LNCaP clone FGC (cell line): Measurements from ENCODE around the gene UBE2E2.

Source experiments
- DNase-seq: peaks from one replicate; pipeline ENCODE4 v3.0.0-alpha.2; 2011; ENCODE audit warnings: low read depth
- H3K4me3 ChIP-seq: 2 replicates; pipeline ENCODE4 v1.5.1; 2011; ENCODE audit warnings: mild to moderate bottlenecking, low read depth, low read length, control low read depth
- CTCF ChIP-seq: IDR thresholded peaks from 2 replicates; pipeline ENCODE4 v1.5.1; 2012; ENCODE audit warnings: mild to moderate bottlenecking; ENCODE audit not compliant: control insufficient read depth, insufficient read depth; ENCODE audit errors: extremely low read depth

Gene UBE2E2

DNA sequence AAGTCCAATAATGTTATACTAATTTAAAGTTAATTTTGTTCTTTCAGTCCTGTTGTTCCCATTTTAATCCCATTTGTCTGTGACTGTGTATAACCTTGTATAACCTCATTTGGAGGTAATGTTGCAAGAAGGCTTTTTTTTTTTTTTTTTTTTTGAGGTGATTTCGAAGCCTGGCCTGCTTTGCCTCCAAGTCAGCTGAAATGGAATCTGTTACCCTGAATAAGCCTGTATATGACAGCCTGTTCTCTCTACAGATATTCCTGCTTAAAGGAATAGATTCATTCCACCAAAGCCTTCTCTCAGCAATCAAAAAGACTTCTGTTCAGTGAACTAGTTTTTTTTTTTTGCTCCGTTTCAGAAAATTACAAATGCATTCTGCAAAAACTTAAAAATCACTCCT lies 330.9 kb downstream of the UBE2E2 start:
- TF ChIP-seq CTCF = no peak
- no peak for DNase-seq
- H3K4me3 ChIP-seq = no peak overlapping the region

DNA sequence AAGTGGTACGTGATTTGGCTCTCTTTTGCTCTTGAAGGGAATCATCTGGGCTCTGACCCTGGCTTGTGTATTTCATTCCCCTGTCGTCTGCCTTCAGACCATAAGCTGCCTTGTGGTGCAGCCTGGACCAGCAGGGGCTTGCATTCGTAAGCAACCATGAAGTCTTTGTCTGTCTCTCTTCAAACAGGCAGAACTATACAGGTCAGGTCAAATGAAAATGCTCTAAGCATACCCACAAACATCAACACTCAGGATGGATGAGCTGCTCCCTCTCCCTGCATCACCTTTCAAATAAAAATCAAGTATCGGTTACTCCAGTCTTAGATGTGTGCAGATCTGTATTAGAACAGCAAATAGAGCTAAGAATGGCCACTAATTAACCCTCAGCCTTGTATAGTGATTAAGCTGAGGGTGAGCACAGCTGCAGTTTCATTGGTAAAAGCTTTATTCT lies 334.0 kb downstream of the UBE2E2 start:
- DNase-seq = no peak
- no peak for TF ChIP-seq CTCF
- no peak overlapping the region for H3K4me3 ChIP-seq

- DNase-seq = no peak
- TF ChIP-seq CTCF = no peak
- no peak overlapping the region for H3K4me3 ChIP-seq
Measured at GRCh38 chr3:23539185-23539584, 336.1 kb downstream of the UBE2E2 start.

- no peak for TF ChIP-seq CTCF
- DNase-seq = no peak
- no peak overlapping the region for H3K4me3 ChIP-seq
Measured at GRCh38 chr3:23540600-23540999, 337.5 kb downstream of the UBE2E2 start.

- TF ChIP-seq CTCF = no peak
- H3K4me3 ChIP-seq = no peak overlapping the region
- no peak for DNase-seq
Measured at GRCh38 chr3:23542079-23542478, 339.0 kb downstream of the UBE2E2 start.

- DNase-seq = no peak
- no peak for TF ChIP-seq CTCF
- H3K4me3 ChIP-seq = no peak overlapping the region
Measured at GRCh38 chr3:23546181-23546580, 343.1 kb downstream of the UBE2E2 start.

DNA sequence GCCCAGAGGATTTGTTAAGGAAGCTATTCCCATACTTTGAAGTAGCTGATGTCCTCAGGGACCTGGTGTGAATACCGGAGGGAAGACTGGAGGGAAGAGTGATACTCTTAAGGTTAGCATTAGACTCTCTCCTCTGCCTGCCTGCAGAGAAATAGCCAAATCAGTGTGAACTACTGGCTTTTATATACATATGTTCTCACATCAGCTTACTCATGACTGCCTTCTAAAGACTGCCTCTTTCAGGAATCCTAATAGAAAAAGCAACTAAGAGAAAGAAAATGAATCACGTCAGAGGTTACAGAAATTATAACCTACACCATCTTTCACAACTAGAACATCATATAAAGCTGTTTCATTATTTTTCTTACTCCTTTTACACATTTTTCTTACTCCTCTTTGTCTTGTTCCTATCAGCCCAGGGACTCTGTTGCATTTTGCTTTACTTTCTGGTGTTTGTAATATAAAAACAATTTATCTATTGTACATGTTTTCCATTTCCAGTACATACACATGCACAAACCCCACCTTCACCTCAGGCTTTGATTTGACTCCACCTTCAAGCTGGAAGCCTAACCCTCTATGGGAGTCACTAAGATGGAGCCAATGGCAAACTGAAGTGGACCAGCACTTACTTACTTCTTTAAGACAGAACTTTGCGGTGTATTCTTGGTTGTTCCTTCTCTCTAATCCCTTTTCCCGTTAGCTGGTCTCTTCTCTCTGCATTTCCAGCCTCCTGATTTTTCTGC lies 345.0 kb downstream of the UBE2E2 start:
- no peak for TF ChIP-seq CTCF
- no peak overlapping the region for H3K4me3 ChIP-seq
- no peak for DNase-seq
